Fibroblast of lung (primary cell): ENCODE data around the gene SYT3. TPM values are rescaled to one million over a fixed set of nuclear protein-coding genes. Genes with fewer than 3 reads are reported as not detected.

Experiments used
- DNase-seq, 2 donors: peaks; one replicate each; pipeline versions ENCODE4 v3.0.0 to v3.0.0-alpha.2; 2010; ENCODE audit warnings: low read depth in 2 of 2
- H2AFZ ChIP-seq: 2 replicates; pipeline ENCODE4 v1.5.1; 2012; ENCODE audit warnings: low read length, control low read depth, inconsistent platforms
- H3K27ac ChIP-seq: 2 replicates; pipeline ENCODE4 v1.5.1; 2011; ENCODE audit warnings: low read length, control low read depth; ENCODE audit not compliant: insufficient read depth
- H3K27me3 ChIP-seq: 2 replicates; pipeline ENCODE4 v1.5.1; 2011; ENCODE audit warnings: mild to moderate bottlenecking, low read length; ENCODE audit not compliant: control insufficient read depth, insufficient read depth
- H3K36me3 ChIP-seq: 2 replicates; pipeline ENCODE4 v1.5.1; 2011; ENCODE audit warnings: low read length; ENCODE audit not compliant: control insufficient read depth, insufficient read depth
- H3K4me1 ChIP-seq: 2 replicates; pipeline ENCODE4 v1.5.1; 2011; ENCODE audit warnings: low read length; ENCODE audit not compliant: control insufficient read depth, insufficient read depth; ENCODE audit errors: extremely low read depth
- H3K4me2 ChIP-seq: 2 replicates; pipeline ENCODE4 v1.5.1; 2011; ENCODE audit warnings: low read length, control low read depth; ENCODE audit not compliant: insufficient read depth; ENCODE audit errors: extremely low read depth
- H3K4me3 ChIP-seq, 4 experiments: fragments of 200-600 bp in 1 of 4; sonication (generic) in 1 of 4; replicated peaks in 1 of 4; 2 replicates each; pipeline ENCODE4 v1.5.1; 2011 to 2016; ENCODE audit warnings: low read length in 4 of 4, low read depth in 3 of 4, mild to moderate bottlenecking in 3 of 4, control low read depth in 2 of 4, inconsistent platforms in 1 of 4, mixed read lengths in 1 of 4; ENCODE audit not compliant: insufficient read depth in 1 of 4; ENCODE audit errors: control extremely low read depth in 1 of 4
- H3K79me2 ChIP-seq: 2 replicates; pipeline ENCODE4 v1.5.1; 2012; ENCODE audit warnings: mild to moderate bottlenecking, low read length, inconsistent platforms; ENCODE audit not compliant: control insufficient read depth, insufficient read depth
- H3K9ac ChIP-seq: 2 replicates; pipeline ENCODE4 v1.5.1; 2011; ENCODE audit warnings: mild to moderate bottlenecking, low read length, control low read depth; ENCODE audit not compliant: insufficient read depth
- H3K9me3 ChIP-seq: 2 replicates; pipeline ENCODE4 v1.5.1; 2012; ENCODE audit warnings: low read depth, low read length; ENCODE audit not compliant: control insufficient read depth, insufficient read depth
- H4K20me1 ChIP-seq: 2 replicates; pipeline ENCODE4 v1.5.1; 2011; ENCODE audit warnings: low read length; ENCODE audit not compliant: control insufficient read depth, insufficient read depth; ENCODE audit errors: extremely low read depth
- CTCF ChIP-seq, 2 donors: IDR thresholded peaks in 1 of 2; conservative IDR thresholded peaks in 1 of 2; 1 replicate in 1 of 2; 2 replicates in 1 of 2; pipeline ENCODE4 v1.5.1; 2011 to 2012; ENCODE audit warnings: low read length in 2 of 2, control low read depth in 1 of 2, inconsistent platforms in 1 of 2, low read depth in 1 of 2, mild to moderate bottlenecking in 1 of 2
- EZH2 ChIP-seq: IDR thresholded peaks from 2 replicates; pipeline ENCODE4 v1.5.1; 2012; ENCODE audit warnings: low read length, control low read depth, mild to moderate bottlenecking; ENCODE audit errors: missing control alignments
- polyA plus RNA-seq, 2 donors: library from polyadenylated mRNA; depleted of rRNA in 1 of 2; stranded (reverse) in 1 of 2; unstranded in 1 of 2; fragments of >200 nt; gene quantifications; 2 replicates each; pipeline ENCODE4 v1.2.1, GENCODE V29; 2011 to 2012; ENCODE audit warnings: missing spikeins in 1 of 2
- total RNA-seq: library from RNA; depleted of rRNA; stranded (reverse); fragments of >200 nt; gene quantifications from 2 replicates; pipeline ENCODE4 v1.2.1, GENCODE V29; 2014

Gene SYT3
- total and polyA plus RNA-seq, 2 donors (not counting 1 experiment from before 2014, with no cell fraction given), result not detected

GRCh38 chr19:50657222-50657669 lies 17.6 kb upstream of the SYT3 start:
- Histone ChIP-seq H3K4me3 (no peak overlapping the region), H3K9ac (no peak overlapping the region), H3K36me3 (no peaks in the 10 kb centered on the region), H2AFZ (no peak overlapping the region), H3K4me1 (peaks cover 3% of the 10 kb centered on the region), H3K27ac (no peak overlapping the region), H4K20me1 (no peaks in the 10 kb centered on the region), H3K9me3 (no peaks in the 10 kb centered on the region), H3K79me2 (no peaks in the 10 kb centered on the region), H3K27me3 (no peaks in the 10 kb centered on the region), H3K4me2 (no peak overlapping the region)
- TF ChIP-seq CTCF (conservative IDR thresholded peaks at IDR 0.05 in 1 of 2, IDR thresholded peaks at IDR 0.05 in 1 of 2; ENCODE audit: low read depth in 1 of 2, low read length in 2 of 2) (no peak), EZH2 (no peak)
- DNase-seq, result no peak

GRCh38 chr19:50654882-50655281 lies 15.2 kb upstream of the SYT3 start:
- Histone ChIP-seq H3K27ac (no peak overlapping the region), H3K4me3 (no peak overlapping the region), H2AFZ (no peak overlapping the region), H3K36me3 (no peaks in the 10 kb centered on the region), H3K9ac (no peak overlapping the region), H3K79me2 (no peaks in the 10 kb centered on the region), H3K27me3 (no peaks in the 10 kb centered on the region), H3K4me1 (peaks cover 3% of the 10 kb centered on the region), H3K4me2 (no peak overlapping the region), H4K20me1 (no peaks in the 10 kb centered on the region), H3K9me3 (no peaks in the 10 kb centered on the region)
- no peak for DNase-seq
- TF ChIP-seq CTCF (conservative IDR thresholded peaks at IDR 0.05 in 1 of 2, IDR thresholded peaks at IDR 0.05 in 1 of 2; ENCODE audit: low read depth in 1 of 2, low read length in 2 of 2) (no peak), EZH2 (no peak)

- no peak overlapping the region for H3K9ac ChIP-seq
- H3K4me1 ChIP-seq, result no peaks in the 10 kb centered on the region
- no peak overlapping the region for H3K27ac ChIP-seq
- H3K9me3 ChIP-seq, result no peaks in the 10 kb centered on the region
- H2AFZ ChIP-seq, result no peak overlapping the region
- DNase-seq, result no peak
- no peak overlapping the region for H3K4me3 ChIP-seq
- no peak for TF ChIP-seq EZH2
- H3K79me2 ChIP-seq, result no peaks in the 10 kb centered on the region
- no peaks in the 10 kb centered on the region for H4K20me1 ChIP-seq
- H3K4me2 ChIP-seq, result no peak overlapping the region
- H3K27me3 ChIP-seq, result no peaks in the 10 kb centered on the region
- no peaks in the 10 kb centered on the region for H3K36me3 ChIP-seq
These were observed 13.0 kb upstream of the SYT3 start for GRCh38 chr19:50652722-50653121.
